HEK293 (cell line): ENCODE data around the gene TECPR2.

Source experiments
- CTCF ChIA-PET: fragments of 350-600 bp; formaldehyde crosslinking; extraction: SDS; loops from one replicate; lab custom pipeline; 2021; ENCODE audit warnings: antibody characterized with exemption; lab: Yijun Ruan, JAX
- POLR2A ChIA-PET: fragments of 300-600 bp; formaldehyde crosslinking; extraction: SDS; loops from one replicate; lab custom pipeline; 2020; ENCODE audit warnings: antibody characterized with exemption, inconsistent platforms; lab: Yijun Ruan, JAX
- H3K27ac ChIP-seq: fragments of 200-500 bp; sonication (Bioruptor generic); 2 replicates; pipeline ENCODE4 v1.5.1; 2014; ENCODE audit warnings: low read depth, low read length, control low read depth, inconsistent platforms; ENCODE audit errors: extremely low read depth
- H3K36me3 ChIP-seq, 2 experiments: fragments of 200-500 bp in 1 of 2; sonication (Bioruptor generic) in 1 of 2; 1 replicate in 1 of 2; 2 replicates in 1 of 2; pipeline ENCODE4 v1.5.1; 2014 to 2017; ENCODE audit warnings: inconsistent platforms in 2 of 2, low read length in 2 of 2; ENCODE audit not compliant: control insufficient read depth in 2 of 2, insufficient read depth in 1 of 2
- H3K4me1 ChIP-seq: fragments of 200-500 bp; sonication (Bioruptor generic); 2 replicates; pipeline ENCODE4 v1.5.1; 2014; ENCODE audit warnings: mild to moderate bottlenecking, low read length, inconsistent platforms; ENCODE audit not compliant: control insufficient read depth, insufficient read depth
- H3K4me3 ChIP-seq: 2 replicates; pipeline ENCODE4 v1.5.1; 2011; ENCODE audit warnings: low read depth, mild to moderate bottlenecking, control low read depth, low read length, moderate library complexity
- H3K9me3 ChIP-seq: fragments of 200-500 bp; sonication (Bioruptor generic); 2 replicates; pipeline ENCODE4 v1.5.1; 2014; ENCODE audit warnings: low read depth, low read length, inconsistent platforms; ENCODE audit not compliant: control insufficient read depth, insufficient read depth
- BCL11A ChIP-seq: fragments of 450-650 bp; formaldehyde crosslinking; IDR thresholded peaks from 2 replicates; pipeline ENCODE4 v1.5.1; 2016; ENCODE audit warnings: low read depth, missing biosample characterization, missing genetic modification characterization
- EGR2 ChIP-seq: fragments of 450-650 bp; formaldehyde crosslinking; IDR thresholded peaks from 2 replicates; pipeline ENCODE4 v1.5.1; 2016; ENCODE audit warnings: low read depth, missing biosample characterization, missing genetic modification characterization
- OVOL3 ChIP-seq: fragments of 450-650 bp; formaldehyde crosslinking; IDR thresholded peaks from 2 replicates; pipeline ENCODE4 v1.5.1; 2016; ENCODE audit warnings: missing biosample characterization, missing genetic modification characterization
- SALL2 ChIP-seq: fragments of 450-650 bp; formaldehyde crosslinking; IDR thresholded peaks from 2 replicates; pipeline ENCODE4 v1.5.0; 2017; ENCODE audit warnings: missing biosample characterization, mild to moderate bottlenecking, missing genetic modification characterization, borderline replicate concordance
- SCRT2 ChIP-seq: fragments of 450-650 bp; formaldehyde crosslinking; IDR thresholded peaks from 2 replicates; pipeline ENCODE4 v1.5.1; 2016; ENCODE audit warnings: missing biosample characterization, missing genetic modification characterization
- SP7 ChIP-seq: fragments of 450-650 bp; formaldehyde crosslinking; IDR thresholded peaks from 2 replicates; pipeline ENCODE4 v1.5.1; 2016; ENCODE audit warnings: missing biosample characterization, missing genetic modification characterization
- YY1 ChIP-seq: fragments of 450-650 bp; formaldehyde crosslinking; IDR thresholded peaks from 2 replicates; pipeline ENCODE4 v1.5.1; 2018; ENCODE audit warnings: missing biosample characterization, missing genetic modification characterization
- YY2 ChIP-seq: fragments of 450-650 bp; formaldehyde crosslinking; IDR thresholded peaks from 2 replicates; pipeline ENCODE4 v1.5.1; 2016; ENCODE audit warnings: missing biosample characterization, missing genetic modification characterization
- ZBTB48 ChIP-seq: fragments of 450-650 bp; formaldehyde crosslinking; IDR thresholded peaks from 2 replicates; pipeline ENCODE4 v1.5.1; 2016; ENCODE audit warnings: missing biosample characterization, missing genetic modification characterization
- ZNF140 ChIP-seq: fragments of 450-650 bp; formaldehyde crosslinking; IDR thresholded peaks from 2 replicates; pipeline ENCODE4 v1.5.1; 2016; ENCODE audit warnings: missing biosample characterization, missing genetic modification characterization
- ZNF157 ChIP-seq: fragments of 450-650 bp; formaldehyde crosslinking; IDR thresholded peaks from 2 replicates; pipeline ENCODE4 v1.5.1; 2016; ENCODE audit warnings: missing biosample characterization, missing genetic modification characterization
- ZNF202 ChIP-seq: fragments of 450-650 bp; formaldehyde crosslinking; IDR thresholded peaks from 2 replicates; pipeline ENCODE4 v1.5.1; 2016; ENCODE audit warnings: missing biosample characterization, missing genetic modification characterization, borderline replicate concordance
- ZNF266 ChIP-seq: fragments of 450-650 bp; formaldehyde crosslinking; IDR thresholded peaks from 2 replicates; pipeline ENCODE4 v1.5.1; 2016; ENCODE audit warnings: missing biosample characterization, missing genetic modification characterization, low read depth
- ZNF426 ChIP-seq: fragments of 450-650 bp; formaldehyde crosslinking; IDR thresholded peaks from 2 replicates; pipeline ENCODE4 v1.5.1; 2017; ENCODE audit warnings: missing biosample characterization, missing genetic modification characterization, mild to moderate bottlenecking, inconsistent platforms, moderate library complexity
- ZNF433 ChIP-seq: fragments of 450-650 bp; formaldehyde crosslinking; IDR thresholded peaks from 2 replicates; pipeline ENCODE4 v1.5.1; 2016; ENCODE audit warnings: missing biosample characterization, missing genetic modification characterization, low read depth
- ZNF514 ChIP-seq: fragments of 450-650 bp; formaldehyde crosslinking; IDR thresholded peaks from 2 replicates; pipeline ENCODE4 v1.5.1; 2016; ENCODE audit warnings: missing biosample characterization, missing genetic modification characterization
- ZNF529 ChIP-seq: fragments of 450-650 bp; formaldehyde crosslinking; IDR thresholded peaks from 2 replicates; pipeline ENCODE4 v1.5.1; 2017; ENCODE audit warnings: missing genetic modification characterization, missing biosample characterization; ENCODE audit not compliant: insufficient replicate concordance
- ZNF561 ChIP-seq: fragments of 450-650 bp; IDR thresholded peaks from 2 replicates; pipeline ENCODE4 v1.5.1; 2018; ENCODE audit warnings: missing biosample characterization, missing genetic modification characterization, borderline replicate concordance
- ZNF654 ChIP-seq: fragments of 450-650 bp; formaldehyde crosslinking; IDR thresholded peaks from 2 replicates; pipeline ENCODE4 v1.5.1; 2016; ENCODE audit warnings: low read depth, missing biosample characterization, missing genetic modification characterization
- ZNF701 ChIP-seq: fragments of 450-650 bp; formaldehyde crosslinking; IDR thresholded peaks from 2 replicates; pipeline ENCODE4 v1.5.1; 2016; ENCODE audit warnings: missing biosample characterization, missing genetic modification characterization
- ZNF707 ChIP-seq: fragments of 450-650 bp; formaldehyde crosslinking; IDR thresholded peaks from 2 replicates; pipeline ENCODE4 v1.5.1; 2016; ENCODE audit warnings: missing biosample characterization, missing genetic modification characterization
- ZNF747 ChIP-seq: fragments of 450-650 bp; formaldehyde crosslinking; IDR thresholded peaks from 2 replicates; pipeline ENCODE4 v1.5.1; 2016; ENCODE audit warnings: missing biosample characterization, missing genetic modification characterization
- ZNF777 ChIP-seq: fragments of 450-650 bp; formaldehyde crosslinking; IDR thresholded peaks from 2 replicates; pipeline ENCODE4 v1.5.1; 2017; ENCODE audit warnings: missing biosample characterization, missing genetic modification characterization, borderline replicate concordance
- ZNF830 ChIP-seq: fragments of 450-650 bp; IDR thresholded peaks from 2 replicates; pipeline ENCODE4 v1.5.0; 2018; ENCODE audit warnings: missing biosample characterization, missing genetic modification characterization, low read depth, mild to moderate bottlenecking, moderate library complexity
- TF ChIP-seq, protein P1 (sequence below): fragments of 450-650 bp; formaldehyde crosslinking; IDR thresholded peaks from 2 replicates; pipeline ENCODE4 v1.5.1; 2017; ENCODE audit warnings: missing biosample characterization, mild to moderate bottlenecking, missing genetic modification characterization, moderate library complexity
- TF ChIP-seq, protein P2 (sequence below): fragments of 450-650 bp; formaldehyde crosslinking; IDR thresholded peaks from 2 replicates; pipeline ENCODE4 v1.5.1; 2016; ENCODE audit warnings: missing biosample characterization, missing genetic modification characterization
- TF ChIP-seq, protein P3 (sequence below): fragments of 450-650 bp; IDR thresholded peaks from 2 replicates; pipeline ENCODE4 v1.5.1; 2018; ENCODE audit warnings: missing biosample characterization, mild to moderate bottlenecking, missing genetic modification characterization
- TF ChIP-seq, protein P4 (sequence below): fragments of 450-650 bp; formaldehyde crosslinking; IDR thresholded peaks from 2 replicates; pipeline ENCODE4 v1.5.1; 2016; ENCODE audit warnings: missing biosample characterization, missing genetic modification characterization
- TF ChIP-seq, protein P5 (sequence below): fragments of 450-650 bp; formaldehyde crosslinking; IDR thresholded peaks from 2 replicates; pipeline ENCODE4 v1.5.1; 2016; ENCODE audit warnings: missing biosample characterization, missing genetic modification characterization

TECPR2 gene

DNA sequence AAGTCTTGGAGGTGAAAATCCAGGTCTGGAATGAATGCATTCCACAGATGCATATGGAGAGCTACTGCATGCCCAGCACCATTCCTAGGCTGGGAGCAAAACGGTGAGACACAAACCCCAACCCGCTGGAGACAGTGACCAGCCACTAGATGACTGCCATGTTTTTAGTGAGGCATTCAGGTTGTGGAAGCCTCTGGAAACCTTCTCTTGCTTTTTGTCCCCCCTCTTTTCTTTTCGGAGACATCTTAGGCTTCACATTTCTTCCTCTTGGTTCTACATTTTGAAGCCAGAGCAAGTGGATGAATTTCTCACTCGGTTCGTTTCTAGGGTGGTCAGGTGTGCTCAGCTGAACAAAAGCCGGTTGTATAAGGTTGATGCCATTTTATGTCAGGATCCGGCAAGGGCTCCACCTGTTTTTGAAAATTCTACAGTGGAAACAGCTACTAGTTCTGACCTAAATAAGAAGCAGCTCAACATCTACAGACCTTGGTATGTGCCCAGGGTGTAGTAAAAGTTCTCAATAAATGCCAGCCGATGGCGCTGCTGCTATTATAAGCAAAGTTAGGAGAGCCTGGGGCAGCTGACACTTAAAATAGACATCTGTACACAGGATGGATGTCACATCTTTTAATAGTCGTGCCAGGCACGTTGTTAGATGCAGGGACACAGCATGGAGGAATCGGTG, 45.0 kb upstream of the TECPR2 start:
- ChIA-PET CTCF (interaction anchor here (0.7 to 1.1 kb wide), 3 partner anchors 13 to 141 kb away, joined by 3 to 4 read pairs (median 4); partner anchors contain the start of gene MOK), POLR2A (interaction anchor here (1.1 to 1.3 kb wide), 2 partner anchors 13 to 45 kb away, joined by 4 to 7 read pairs; partner anchors contain the start of genes CINP, MOK and TECPR2)
- no peaks in the 10 kb centered on the region for H3K9me3 ChIP-seq
- peak overlapping the region; percentile 78 for H3K27ac ChIP-seq
- peaks cover 0 to 16% of the 10 kb centered on the region in 2 experiments; a peak in 1 of 3 replicates for H3K36me3 ChIP-seq
- H3K4me3 ChIP-seq, result peak overlapping the region; percentile 62
- H3K4me1 ChIP-seq, result peaks cover 13% of the 10 kb centered on the region
- TF ChIP-seq ZNF514 (tag by site-specific recombination) (no peak), ZNF202 (no peak), ZNF433 (tag by site-specific recombination) (no peak), ZBTB48 (no peak), ZNF157 (no peak), ZNF707 (no peak), ZNF140 (tag by site-specific recombination) (no peak), OVOL3 (tag by site-specific recombination) (no peak), ZNF529 (tag by site-specific recombination) (no peak), YY1 (tag by site-specific recombination) (peak; percentile 88), ZNF561 (tag by site-specific recombination) (no peak; the same call in 1 of the 2 replicates), ZNF701 (tag by site-specific recombination) (no peak), ZNF777 (tag by site-specific recombination) (no peak), SCRT2 (0 out of 2 replicates have a peak, but pooled peaks have one; percentile 9), EGR2 (tag by site-specific recombination) (no peak), ZNF266 (tag by site-specific recombination) (no peak), SP7 (tag by site-specific recombination) (no peak), ZNF747 (tag by site-specific recombination) (no peak), BCL11A (tag by site-specific recombination) (no peak), ZNF654 (peak; percentile 43), ZNF830 (tag by site-specific recombination) (no peak), YY2 (peak; percentile 75), SALL2 (no peak), ZNF426 (tag by site-specific recombination) (no peak)
- TF ChIP-seq, protein P1, sequence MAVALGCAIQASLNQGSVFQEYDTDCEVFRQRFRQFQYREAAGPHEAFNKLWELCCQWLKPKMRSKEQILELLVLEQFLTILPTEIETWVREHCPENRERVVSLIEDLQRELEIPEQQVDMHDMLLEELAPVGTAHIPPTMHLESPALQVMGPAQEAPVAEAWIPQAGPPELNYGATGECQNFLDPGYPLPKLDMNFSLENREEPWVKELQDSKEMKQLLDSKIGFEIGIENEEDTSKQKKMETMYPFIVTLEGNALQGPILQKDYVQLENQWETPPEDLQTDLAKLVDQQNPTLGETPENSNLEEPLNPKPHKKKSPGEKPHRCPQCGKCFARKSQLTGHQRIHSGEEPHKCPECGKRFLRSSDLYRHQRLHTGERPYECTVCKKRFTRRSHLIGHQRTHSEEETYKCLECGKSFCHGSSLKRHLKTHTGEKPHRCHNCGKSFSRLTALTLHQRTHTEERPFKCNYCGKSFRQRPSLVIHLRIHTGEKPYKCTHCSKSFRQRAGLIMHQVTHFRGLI (tag by site-specific recombination), result no peak
- TF ChIP-seq, protein P2, sequence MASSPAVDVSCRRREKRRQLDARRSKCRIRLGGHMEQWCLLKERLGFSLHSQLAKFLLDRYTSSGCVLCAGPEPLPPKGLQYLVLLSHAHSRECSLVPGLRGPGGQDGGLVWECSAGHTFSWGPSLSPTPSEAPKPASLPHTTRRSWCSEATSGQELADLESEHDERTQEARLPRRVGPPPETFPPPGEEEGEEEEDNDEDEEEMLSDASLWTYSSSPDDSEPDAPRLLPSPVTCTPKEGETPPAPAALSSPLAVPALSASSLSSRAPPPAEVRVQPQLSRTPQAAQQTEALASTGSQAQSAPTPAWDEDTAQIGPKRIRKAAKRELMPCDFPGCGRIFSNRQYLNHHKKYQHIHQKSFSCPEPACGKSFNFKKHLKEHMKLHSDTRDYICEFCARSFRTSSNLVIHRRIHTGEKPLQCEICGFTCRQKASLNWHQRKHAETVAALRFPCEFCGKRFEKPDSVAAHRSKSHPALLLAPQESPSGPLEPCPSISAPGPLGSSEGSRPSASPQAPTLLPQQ (tag by site-specific recombination), result no peak; the same call in 1 of the 2 replicates
- TF ChIP-seq, protein P3, sequence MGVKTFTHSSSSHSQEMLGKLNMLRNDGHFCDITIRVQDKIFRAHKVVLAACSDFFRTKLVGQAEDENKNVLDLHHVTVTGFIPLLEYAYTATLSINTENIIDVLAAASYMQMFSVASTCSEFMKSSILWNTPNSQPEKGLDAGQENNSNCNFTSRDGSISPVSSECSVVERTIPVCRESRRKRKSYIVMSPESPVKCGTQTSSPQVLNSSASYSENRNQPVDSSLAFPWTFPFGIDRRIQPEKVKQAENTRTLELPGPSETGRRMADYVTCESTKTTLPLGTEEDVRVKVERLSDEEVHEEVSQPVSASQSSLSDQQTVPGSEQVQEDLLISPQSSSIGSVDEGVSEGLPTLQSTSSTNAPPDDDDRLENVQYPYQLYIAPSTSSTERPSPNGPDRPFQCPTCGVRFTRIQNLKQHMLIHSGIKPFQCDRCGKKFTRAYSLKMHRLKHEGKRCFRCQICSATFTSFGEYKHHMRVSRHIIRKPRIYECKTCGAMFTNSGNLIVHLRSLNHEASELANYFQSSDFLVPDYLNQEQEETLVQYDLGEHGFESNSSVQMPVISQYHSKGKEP (tag by site-specific recombination), result no peak
- TF ChIP-seq, protein P4, sequence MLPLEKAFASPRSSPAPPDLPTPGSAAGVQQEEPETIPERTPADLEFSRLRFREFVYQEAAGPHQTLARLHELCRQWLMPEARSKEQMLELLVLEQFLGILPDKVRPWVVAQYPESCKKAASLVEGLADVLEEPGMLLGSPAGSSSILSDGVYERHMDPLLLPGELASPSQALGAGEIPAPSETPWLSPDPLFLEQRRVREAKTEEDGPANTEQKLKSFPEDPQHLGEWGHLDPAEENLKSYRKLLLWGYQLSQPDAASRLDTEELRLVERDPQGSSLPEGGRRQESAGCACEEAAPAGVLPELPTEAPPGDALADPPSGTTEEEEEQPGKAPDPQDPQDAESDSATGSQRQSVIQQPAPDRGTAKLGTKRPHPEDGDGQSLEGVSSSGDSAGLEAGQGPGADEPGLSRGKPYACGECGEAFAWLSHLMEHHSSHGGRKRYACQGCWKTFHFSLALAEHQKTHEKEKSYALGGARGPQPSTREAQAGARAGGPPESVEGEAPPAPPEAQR (tag by site-specific recombination), result no peak
- TF ChIP-seq, protein P5, sequence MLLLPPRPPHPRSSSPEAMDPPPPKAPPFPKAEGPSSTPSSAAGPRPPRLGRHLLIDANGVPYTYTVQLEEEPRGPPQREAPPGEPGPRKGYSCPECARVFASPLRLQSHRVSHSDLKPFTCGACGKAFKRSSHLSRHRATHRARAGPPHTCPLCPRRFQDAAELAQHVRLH (tag by site-specific recombination), result no peak
